K562 (cell line): ENCODE measurements around the gene SLC5A5. TPM values are rescaled to one million over a fixed set of nuclear protein-coding genes. Genes with fewer than 3 reads are reported as not detected.

Experiments used
- ATAC-seq: fragments of 200-7000 bp; cut with Tn5 transposase; 3 replicates; pipeline ENCODE4 v1.9.1; 2020; ENCODE audit warnings: moderate library complexity
- BruUV-seq: library from RNA; stranded (reverse); fragments of 400-500 nt; replicated peaks from 2 replicates; lab custom pipeline; 2021; lab: Mats Ljungman, UMichigan
- CTCF ChIA-PET: fragments of 300-600 bp; formaldehyde crosslinking; extraction: SDS; loops from one replicate; lab custom pipeline; 2021; ENCODE audit warnings: low intra/inter-chr PET ratio; lab: Yijun Ruan, JAX
- POLR2A ChIA-PET: fragments of 300-600, 350-650 bp; sonication (Branson Sonifier 250); formaldehyde crosslinking; extraction: SDS; loops from one replicate; lab custom pipeline; 2021; ENCODE audit warnings: antibody characterized with exemption, inconsistent platforms; lab: Yijun Ruan, JAX
- DNase-seq, 4 experiments: peaks; one replicate each; pipeline versions ENCODE4 v3.0.0 to v3.0.0-alpha.2; 2011 to 2018; ENCODE audit warnings: low spot score in 3 of 4, mixed read lengths in 3 of 4; ENCODE audit errors: extremely low read depth in 1 of 4
- FAIRE-seq: peaks from 2 replicates; lab custom pipeline; 2011; peaks lifted over from hg19 to GRCh38; lab: Jason Lieb, UNC
- H2AFZ ChIP-seq: 2 replicates; pipeline ENCODE4 v1.6.0; 2011; ENCODE audit warnings: low read depth, low read length, control low read depth, inconsistent platforms
- H3K27ac ChIP-seq: fragments of 200-600 bp; 3 replicates; pipeline ENCODE4 v1.8.0; 2011; ENCODE audit warnings: low read depth, mild to moderate bottlenecking, control low read depth, inconsistent platforms, low read length, moderate library complexity, mixed read lengths; ENCODE audit errors: extremely low read depth
- H3K27me3 ChIP-seq, 2 experiments: fragments of 300-600 bp in 1 of 2; 2 replicates in 1 of 2; 3 replicates in 1 of 2; pipeline versions ENCODE4 v1.6.0 to v1.8.0; 2011; ENCODE audit warnings: inconsistent platforms in 2 of 2, low read length in 2 of 2, mild to moderate bottlenecking in 1 of 2, mixed read lengths in 1 of 2, moderate library complexity in 1 of 2; ENCODE audit not compliant: control insufficient read depth in 2 of 2, insufficient read depth in 2 of 2
- H3K36me3 ChIP-seq: fragments of 300-600 bp; 3 replicates; pipeline ENCODE4 v1.8.0; 2011; ENCODE audit warnings: mild to moderate bottlenecking, low read length, inconsistent platforms; ENCODE audit not compliant: control insufficient read depth, insufficient read depth
- H3K4me1 ChIP-seq, 2 experiments: fragments of 200-600 bp in 1 of 2; replicated peaks in 1 of 2; 2 replicates in 1 of 2; 3 replicates in 1 of 2; pipeline versions ENCODE4 v1.5.1 to v1.8.0; 2011; ENCODE audit warnings: inconsistent platforms in 2 of 2, low read length in 2 of 2, mild to moderate bottlenecking in 1 of 2, mixed read lengths in 1 of 2, moderate library complexity in 1 of 2; ENCODE audit not compliant: control insufficient read depth in 2 of 2, insufficient read depth in 2 of 2
- H3K4me2 ChIP-seq: 2 replicates; pipeline ENCODE4 v1.6.1; 2011; ENCODE audit warnings: low read length, control low read depth, inconsistent platforms, mixed read lengths; ENCODE audit not compliant: insufficient read depth
- H3K4me3 ChIP-seq: fragments of 200-600 bp; sonication (generic), shearing (Covaris generic); 2 replicates; pipeline ENCODE4 v1.5.1; 2016; ENCODE audit warnings: control low read depth, inconsistent platforms
- H3K79me2 ChIP-seq: fragments of 200-600 bp; 3 replicates; pipeline ENCODE4 v1.8.0; 2011; ENCODE audit warnings: low read length, inconsistent platforms; ENCODE audit not compliant: control insufficient read depth, insufficient read depth
- H3K9ac ChIP-seq, 2 experiments: 2 replicates each; pipeline versions ENCODE4 v1.6.0 to v1.6.1; 2011; ENCODE audit warnings: low read depth in 2 of 2, low read length in 2 of 2, control low read depth in 1 of 2, inconsistent platforms in 1 of 2, mild to moderate bottlenecking in 1 of 2, mixed read lengths in 1 of 2; ENCODE audit not compliant: insufficient read depth in 1 of 2
- H3K9me1 ChIP-seq: one replicate; pipeline ENCODE4 v1.6.0; 2011; ENCODE audit warnings: inconsistent platforms, mild to moderate bottlenecking, low read length, moderate library complexity; ENCODE audit not compliant: control insufficient read depth, insufficient read depth
- H3K9me3 ChIP-seq: replicated peaks from 2 replicates; pipeline ENCODE4 v1.5.1; 2011; ENCODE audit warnings: low read depth, low read length, inconsistent platforms; ENCODE audit not compliant: control insufficient read depth, insufficient read depth
- H4K20me1 ChIP-seq: replicated peaks from 2 replicates; pipeline ENCODE4 v1.6.1; 2011; ENCODE audit warnings: low read length, inconsistent platforms, mixed read lengths; ENCODE audit not compliant: control insufficient read depth, insufficient read depth
- BRD4 ChIP-seq: fragments of 200-600 bp; sonication (generic); IDR thresholded peaks from 2 replicates; pipeline ENCODE4 v1.6.1; 2017; ENCODE audit warnings: inconsistent platforms
- CBFB ChIP-seq: sonication (generic); formaldehyde crosslinking; IDR thresholded peaks from 2 replicates; pipeline ENCODE4 v1.4.0; 2020; ENCODE audit warnings: mild to moderate bottlenecking, missing genetic modification reagents
- CEBPB ChIP-seq: fragments of 450-650 bp; IDR thresholded peaks from 2 replicates; pipeline ENCODE4 v1.6.1; 2016; ENCODE audit warnings: missing genetic modification characterization, missing compliant biosample characterization
- CREM ChIP-seq: IDR thresholded peaks from 2 replicates; pipeline ENCODE4 v1.6.1; 2014; ENCODE audit warnings: antibody characterized with exemption, low read depth
- KDM4B ChIP-seq, 2 experiments: fragments of 450-650 bp in 1 of 2; sonication (generic) in 1 of 2; IDR thresholded peaks; 2 replicates each; pipeline ENCODE4 v1.6.1; 2016 to 2017; ENCODE audit warnings: borderline replicate concordance in 2 of 2, antibody characterized with exemption in 1 of 2, low read depth in 1 of 2, mild to moderate bottlenecking in 1 of 2
- MXI1 ChIP-seq: IDR thresholded peaks from 2 replicates; pipeline ENCODE4 v1.6.1; 2011; ENCODE audit warnings: low read depth, mild to moderate bottlenecking, improper control_type of control experiment, low read length
- POLR2AphosphoS2 ChIP-seq: IDR thresholded peaks from 2 replicates; pipeline ENCODE4 v1.6.1; 2012; ENCODE audit warnings: low read length, improper control_type of control experiment
- RB1 ChIP-seq: fragments of 450-650 bp; IDR thresholded peaks from 2 replicates; pipeline ENCODE4 v1.6.1; 2017; ENCODE audit warnings: low read depth, mild to moderate bottlenecking
- SMC3 ChIP-seq: conservative IDR thresholded peaks from 2 replicates; pipeline ENCODE4 v1.6.1; 2011; ENCODE audit warnings: low read depth, low read length, improper control_type of control experiment; ENCODE audit not compliant: insufficient read depth
- ZBTB7A ChIP-seq: IDR thresholded peaks from 2 replicates; pipeline ENCODE4 v1.6.1; 2011; ENCODE audit warnings: low read depth, mild to moderate bottlenecking, low read length, moderate library complexity, borderline replicate concordance; ENCODE audit not compliant: control insufficient read depth
- WGBS: fragments of 100-300 bp; shearing (Covaris generic); methylation state at CpG from one replicate; pipeline ENCODE4 v1.1.6; 2016; ENCODE audit warnings: low coverage, mixed read lengths; ENCODE audit not compliant: insufficient coverage; ENCODE audit errors: missing lambda C conversion rate; 5-methylcytosine and 5-hydroxymethylcytosine counted together
- in situ Hi-C: fragments of 300-500 bp; cut with MboI; formaldehyde crosslinking; loops from 4 replicates; pipeline ENCODE4 v1.15.0; 2018; ENCODE audit warnings: inconsistent platforms, mixed read lengths
- intact Hi-C: fragments of 100-400 bp; cut with micrococcal nuclease; formaldehyde crosslinking; loops from 2 replicates; pipeline ENCODE4 v1.14.2; 2022
- polyA plus RNA-seq, 8 experiments: library from polyadenylated mRNA; depleted of rRNA in 4 of 8; stranded (reverse) in 5 of 8; unstranded in 3 of 8; fragments of >200 nt; fragmentation: Nextera tagmentation in 2 of 8; fragmentation: Illumina TruSeq in 1 of 8; extraction: Ambion mirVana in 2 of 8; extraction: Trizol in 1 of 8; gene quantifications; 2 replicates each; pipeline versions ENCODE4 v1.2.1 to v1.2.3, GENCODE V29; 2011 to 2014; ENCODE audit warnings: inconsistent platforms in 1 of 8, missing spikeins in 1 of 8
- total RNA-seq, 7 experiments: library from RNA; depleted of rRNA in 6 of 7; stranded (reverse); fragments of >200 nt in 6 of 7; fragmentation: Illumina TruSeq in 2 of 7; extraction: Trizol in 2 of 7; gene quantifications; 2 replicates each; pipeline versions ENCODE4 v1.2.1 to v1.2.3, GENCODE V29; 2011 to 2021; ENCODE audit warnings: low replicate concordance in 1 of 7
- TF ChIP-seq, protein P1 (sequence below), 3 experiments: IDR thresholded peaks in 2 of 3; conservative IDR thresholded peaks in 1 of 3; 2 replicates each; pipeline ENCODE4 v1.5.1; 2011 to 2012; ENCODE audit warnings: low read length in 3 of 3, mild to moderate bottlenecking in 3 of 3, control low read depth in 2 of 3, improper control_type of control experiment in 1 of 3, inconsistent platforms in 1 of 3, low read depth in 1 of 3, mixed read lengths in 1 of 3, moderate library complexity in 1 of 3; ENCODE audit not compliant: insufficient read depth in 2 of 3
- TF ChIP-seq, protein P2 (sequence below): IDR thresholded peaks from 2 replicates; pipeline ENCODE4 v1.6.1; 2011; ENCODE audit not compliant: insufficient read length; ENCODE audit errors: extremely low read depth

SLC5A5 gene
- total and polyA plus RNA-seq, 9 of the 15 experiments (the other 6 are each of a cell fraction or from before 2014, with no cell fraction given), result 0.10 to 0.73 (median 0.23) TPM

DNA sequence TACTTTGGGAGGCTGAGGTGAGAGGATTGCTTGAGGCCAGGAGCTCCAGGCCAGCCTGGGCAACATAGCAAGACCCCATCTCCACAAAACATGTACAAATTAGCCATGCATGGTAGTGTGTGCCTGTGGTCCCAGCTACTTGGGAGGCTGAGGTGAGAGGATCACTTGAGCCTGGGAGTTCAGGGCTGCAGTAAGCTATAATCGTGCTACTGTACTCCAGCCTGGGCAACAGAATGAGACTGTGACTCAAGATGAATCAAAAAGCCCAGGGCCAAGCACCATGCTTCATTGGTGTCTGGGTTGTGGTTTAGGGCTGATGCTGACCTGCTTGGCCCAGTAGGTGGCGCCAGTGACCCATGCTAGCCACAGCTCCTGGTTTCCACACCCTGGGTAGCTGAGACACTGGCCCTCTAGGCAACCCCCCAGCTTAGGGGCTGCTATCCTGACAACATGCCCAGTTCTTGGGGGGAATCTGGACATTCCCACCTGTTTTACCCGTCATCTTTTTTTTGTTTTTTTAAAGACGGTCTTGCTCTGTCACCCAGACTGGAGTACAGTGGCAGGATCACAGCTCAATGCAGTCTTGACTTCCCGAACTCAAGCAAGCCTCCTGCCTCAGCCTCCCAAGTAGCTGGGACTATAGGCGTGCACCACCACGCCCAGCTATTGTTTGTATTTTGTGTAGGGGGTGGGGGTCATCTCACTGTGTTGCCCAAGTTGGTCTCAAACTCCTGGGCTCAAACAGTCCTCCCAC, 66.5 kb downstream of the SLC5A5 start:
- H3K36me3 ChIP-seq, result peaks cover 38% of the 10 kb centered on the region; the same call in 1 of the 3 replicates
- no peak overlapping the region for H3K27ac ChIP-seq
- ChIA-PET POLR2A (interaction anchor here (0.7 to 1.2 kb wide), 7 partner anchors 41 to 119 kb away, joined by 3 to 6 read pairs (median 3); partner anchors contain the start of gene RPL18A), CTCF (interaction anchor here (0.5 to 6.2 kb wide), 6 partner anchors 42 to 314 kb away, joined by 3 to 113 read pairs (median 3); no protein-coding TSS in a partner anchor)
- intact Hi-C loops (loop anchor here (1.0 kb wide), 2 partner anchors 58 to 120 kb away; no protein-coding TSS in a partner anchor), in situ Hi-C loops (loop anchor here (5.0 kb wide), 1 partner anchor 119 kb away; no protein-coding TSS in a partner anchor)
- no peak overlapping the region for H3K9ac ChIP-seq
- H2AFZ ChIP-seq, result no peak overlapping the region
- peaks cover 19 to 32% of the 10 kb centered on the region in 2 experiments for H3K4me1 ChIP-seq
- peak; percentile 81 for ATAC-seq
- no peaks in the 10 kb centered on the region for H3K27me3 ChIP-seq
- peak; percentile 96 for FAIRE-seq
- DNase-seq, result peak; percentile 73 to 87 (median 80)
- no TSS peak for BruUV-seq
- H3K9me1 ChIP-seq, result no peaks in the 10 kb centered on the region
- H3K9me3 ChIP-seq, result no peaks in the 10 kb centered on the region
- no peak overlapping the region for H3K4me3 ChIP-seq
- no peaks in the 10 kb centered on the region for H4K20me1 ChIP-seq
- H3K4me2 ChIP-seq, result no peak overlapping the region
- 32% methylated on average over 7 of the region's 7 CpGs for WGBS
- peaks cover 22% of the 10 kb centered on the region for H3K79me2 ChIP-seq
- TF ChIP-seq KDM4B (IDR thresholded peaks at IDR 0.05; ENCODE audit: borderline replicate concordance in 2 of 2, low read depth in 1 of 2) (no peak), POLR2AphosphoS2 (no peak), ZBTB7A (peak; percentile 51; the same call in 1 of the 2 replicates), MXI1 (no peak), BRD4 (no peak), SMC3 (peak; percentile 98), CREM (peak; percentile 60), CEBPB (tag) (0 out of 2 replicates have a peak, but pooled peaks have one; percentile 12), RB1 (0 out of 2 replicates have a peak, but pooled peaks have one; percentile 36), CBFB (peak; percentile 82; the same call in 1 of the 2 replicates)
- TF ChIP-seq, protein P1, sequence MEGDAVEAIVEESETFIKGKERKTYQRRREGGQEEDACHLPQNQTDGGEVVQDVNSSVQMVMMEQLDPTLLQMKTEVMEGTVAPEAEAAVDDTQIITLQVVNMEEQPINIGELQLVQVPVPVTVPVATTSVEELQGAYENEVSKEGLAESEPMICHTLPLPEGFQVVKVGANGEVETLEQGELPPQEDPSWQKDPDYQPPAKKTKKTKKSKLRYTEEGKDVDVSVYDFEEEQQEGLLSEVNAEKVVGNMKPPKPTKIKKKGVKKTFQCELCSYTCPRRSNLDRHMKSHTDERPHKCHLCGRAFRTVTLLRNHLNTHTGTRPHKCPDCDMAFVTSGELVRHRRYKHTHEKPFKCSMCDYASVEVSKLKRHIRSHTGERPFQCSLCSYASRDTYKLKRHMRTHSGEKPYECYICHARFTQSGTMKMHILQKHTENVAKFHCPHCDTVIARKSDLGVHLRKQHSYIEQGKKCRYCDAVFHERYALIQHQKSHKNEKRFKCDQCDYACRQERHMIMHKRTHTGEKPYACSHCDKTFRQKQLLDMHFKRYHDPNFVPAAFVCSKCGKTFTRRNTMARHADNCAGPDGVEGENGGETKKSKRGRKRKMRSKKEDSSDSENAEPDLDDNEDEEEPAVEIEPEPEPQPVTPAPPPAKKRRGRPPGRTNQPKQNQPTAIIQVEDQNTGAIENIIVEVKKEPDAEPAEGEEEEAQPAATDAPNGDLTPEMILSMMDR (IDR thresholded peaks at IDR 0.05 in 2 of 3, conservative IDR thresholded peaks at IDR 0.05 in 1 of 3; ENCODE audit: insufficient read depth in 2 of 3, low read depth in 1 of 3, low read length in 3 of 3), result peak; percentile 95
- TF ChIP-seq, protein P2, sequence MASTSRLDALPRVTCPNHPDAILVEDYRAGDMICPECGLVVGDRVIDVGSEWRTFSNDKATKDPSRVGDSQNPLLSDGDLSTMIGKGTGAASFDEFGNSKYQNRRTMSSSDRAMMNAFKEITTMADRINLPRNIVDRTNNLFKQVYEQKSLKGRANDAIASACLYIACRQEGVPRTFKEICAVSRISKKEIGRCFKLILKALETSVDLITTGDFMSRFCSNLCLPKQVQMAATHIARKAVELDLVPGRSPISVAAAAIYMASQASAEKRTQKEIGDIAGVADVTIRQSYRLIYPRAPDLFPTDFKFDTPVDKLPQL, result no peak
